Neural progenitor cell (in vitro differentiated cells): ENCODE results near the gene PHACTR4.
"Not testable (repeated sequence)": the region's sequence is repeated elsewhere in the genome, so short reads cannot be mapped to it uniquely, and the experiment has no call there.

Experiments
- EZH2 ChIP-seq: fragments of 200-600 bp; sonication (generic); IDR thresholded peaks from 2 replicates; pipeline ENCODE4 v1.6.1; 2017; ENCODE audit warnings: antibody characterized with exemption, mild to moderate bottlenecking, moderate library complexity
- EZH2phosphoT487 ChIP-seq: fragments of 200-600 bp; sonication (generic); IDR thresholded peaks from 2 replicates; pipeline ENCODE4 v1.6.1; 2017; ENCODE audit warnings: antibody characterized with exemption
- TF ChIP-seq, protein P1 (sequence below): fragments of 200-600 bp; sonication (generic); IDR thresholded peaks from 2 replicates; pipeline ENCODE4 v1.5.1; 2017; ENCODE audit warnings: antibody characterized with exemption, mild to moderate bottlenecking

DNA sequence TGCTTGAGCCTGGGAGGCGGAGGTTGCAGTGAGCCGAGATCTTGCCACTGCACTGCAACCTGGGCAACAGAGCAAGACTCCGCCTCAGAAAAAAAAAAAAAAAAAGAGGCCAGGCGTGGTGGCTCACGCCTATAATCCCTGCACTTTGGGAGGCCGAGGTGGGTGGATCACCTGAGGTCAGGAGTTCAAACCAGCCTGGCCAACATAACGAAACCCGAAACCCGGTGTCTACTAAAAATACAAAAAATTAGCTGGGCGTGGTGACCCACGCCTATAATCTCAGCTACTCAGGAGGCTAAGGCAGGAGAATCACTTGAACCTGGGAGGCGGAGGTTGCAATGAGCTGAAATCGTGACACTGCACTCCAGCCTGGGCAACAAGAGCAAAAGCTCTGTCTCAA, 110.0 kb downstream of the PHACTR4 start:
- TF ChIP-seq EZH2, EZH2phosphoT487: not testable (repeated sequence)
- TF ChIP-seq, protein P1, sequence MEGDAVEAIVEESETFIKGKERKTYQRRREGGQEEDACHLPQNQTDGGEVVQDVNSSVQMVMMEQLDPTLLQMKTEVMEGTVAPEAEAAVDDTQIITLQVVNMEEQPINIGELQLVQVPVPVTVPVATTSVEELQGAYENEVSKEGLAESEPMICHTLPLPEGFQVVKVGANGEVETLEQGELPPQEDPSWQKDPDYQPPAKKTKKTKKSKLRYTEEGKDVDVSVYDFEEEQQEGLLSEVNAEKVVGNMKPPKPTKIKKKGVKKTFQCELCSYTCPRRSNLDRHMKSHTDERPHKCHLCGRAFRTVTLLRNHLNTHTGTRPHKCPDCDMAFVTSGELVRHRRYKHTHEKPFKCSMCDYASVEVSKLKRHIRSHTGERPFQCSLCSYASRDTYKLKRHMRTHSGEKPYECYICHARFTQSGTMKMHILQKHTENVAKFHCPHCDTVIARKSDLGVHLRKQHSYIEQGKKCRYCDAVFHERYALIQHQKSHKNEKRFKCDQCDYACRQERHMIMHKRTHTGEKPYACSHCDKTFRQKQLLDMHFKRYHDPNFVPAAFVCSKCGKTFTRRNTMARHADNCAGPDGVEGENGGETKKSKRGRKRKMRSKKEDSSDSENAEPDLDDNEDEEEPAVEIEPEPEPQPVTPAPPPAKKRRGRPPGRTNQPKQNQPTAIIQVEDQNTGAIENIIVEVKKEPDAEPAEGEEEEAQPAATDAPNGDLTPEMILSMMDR, result not testable (repeated sequence)
